Posterior cingulate gyrus (tissue), 11 donors: ENCODE results near the gene FAAP20.

ENCODE experiments used
- DNase-seq, 10 donors: peaks; one replicate each; pipeline versions ENCODE4 v3.0.0 to v3.0.0-alpha.2; 2020 to 2021; ENCODE audit warnings: mixed read lengths in 3 of 10
- intact Hi-C: fragments of 100-400 bp; cut with DNase I; formaldehyde crosslinking; loops from one replicate; pipeline ENCODE4 v1.15.1; 2023

Gene FAAP20

DNA sequence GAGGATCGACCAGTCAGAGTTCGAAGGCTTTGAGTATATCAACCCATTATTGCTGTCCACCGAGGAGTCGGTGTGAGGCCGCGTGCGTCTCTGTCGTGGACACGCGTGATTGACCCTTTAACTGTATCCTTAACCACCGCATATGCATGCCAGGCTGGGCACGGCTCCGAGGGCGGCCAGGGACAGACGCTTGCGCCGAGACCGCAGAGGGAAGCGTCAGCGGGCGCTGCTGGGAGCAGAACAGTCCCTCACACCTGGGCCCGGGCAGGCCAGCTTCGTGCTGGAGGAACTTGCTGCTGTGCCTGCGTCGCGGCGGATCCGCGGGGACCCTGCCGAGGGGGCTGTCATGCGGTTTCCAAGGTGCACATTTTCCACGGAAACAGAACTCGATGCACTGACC is 9.6 kb downstream of the FAAP20 start:
- intact Hi-C loops, result no loop called here
- no peak for DNase-seq

DNA sequence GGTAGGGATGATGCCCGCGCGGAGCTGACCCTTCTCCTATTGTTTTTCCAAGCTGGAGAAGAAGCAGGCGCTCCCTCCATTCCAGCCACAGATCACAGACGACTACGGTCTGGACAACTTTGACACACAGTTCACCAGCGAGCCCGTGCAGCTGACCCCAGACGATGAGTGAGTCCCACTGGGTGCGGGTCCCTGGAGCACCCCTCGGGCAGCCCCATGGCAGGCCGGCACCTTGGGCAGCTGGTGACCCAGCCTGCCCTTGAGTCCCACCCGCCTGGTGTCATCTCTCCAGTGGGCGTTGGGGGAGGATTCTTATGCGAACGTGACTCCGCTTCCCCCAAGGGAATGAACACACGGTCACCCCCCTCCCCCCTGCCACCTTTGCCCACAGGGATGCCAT is 10.0 kb downstream of the FAAP20 start:
- no peak for DNase-seq
- intact Hi-C loops, result no loop called here

DNA sequence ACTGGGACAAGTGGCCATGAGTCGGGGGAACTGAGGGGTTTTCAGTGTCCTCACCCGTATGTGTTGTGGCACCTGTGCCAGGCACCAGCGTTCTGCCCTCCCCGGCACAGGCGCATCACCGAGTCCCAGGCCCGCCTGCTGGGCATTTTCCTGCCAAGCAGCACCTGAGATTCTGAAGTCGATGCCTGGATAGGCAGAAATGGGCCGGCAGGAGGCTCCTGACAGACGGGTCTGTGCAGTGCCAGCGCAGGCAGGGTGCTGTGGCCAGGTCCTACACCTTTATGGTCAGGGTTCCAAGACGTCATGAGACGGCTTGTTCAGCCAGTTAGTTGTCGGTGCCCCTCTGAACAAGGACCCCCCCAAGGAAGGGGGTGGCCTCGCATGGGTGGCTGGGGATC is 10.6 kb downstream of the FAAP20 start:
- intact Hi-C loops, result no loop called here
- no peak for DNase-seq

DNA sequence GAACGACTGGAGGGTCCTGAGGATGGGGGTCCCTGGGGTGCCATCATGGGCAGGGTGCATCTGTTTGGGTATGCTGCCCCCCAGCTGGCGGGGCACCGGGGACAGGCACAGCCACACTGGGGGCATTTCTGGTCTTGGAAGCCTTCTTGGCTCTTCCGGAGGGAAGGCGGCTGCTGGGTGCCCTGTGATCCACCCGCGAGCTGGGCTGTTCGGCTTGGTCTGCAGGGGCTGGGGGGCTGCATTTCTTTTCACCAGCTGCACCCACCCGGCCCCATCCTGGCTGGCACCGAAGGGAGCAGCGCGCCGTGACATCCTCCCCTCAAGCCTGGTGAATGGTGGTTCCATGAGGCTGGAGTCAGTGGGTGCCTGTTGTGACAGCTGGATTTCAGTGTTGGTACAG is 12.2 kb downstream of the FAAP20 start:
- intact Hi-C loops, result no loop called here
- no peak for DNase-seq

DNA sequence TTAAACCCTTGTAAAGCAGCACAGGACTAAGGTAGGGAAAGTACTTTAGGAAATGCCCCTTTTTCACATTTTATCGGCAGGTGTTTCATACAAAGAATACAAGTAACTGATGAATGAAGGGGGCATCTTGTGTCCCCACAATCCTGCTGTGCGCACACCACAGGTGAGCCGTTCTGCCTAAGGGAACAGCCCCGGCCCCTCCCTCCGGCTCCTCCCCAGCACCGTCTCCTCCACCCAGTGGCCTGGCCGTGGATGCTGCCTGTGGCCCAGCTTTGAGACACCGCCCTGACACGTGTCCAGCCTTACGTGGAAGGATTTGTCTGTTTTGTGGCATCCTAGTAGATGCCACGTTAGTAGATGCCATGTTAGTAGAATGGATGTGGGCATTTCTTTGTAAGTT is 12.8 kb downstream of the FAAP20 start:
- no peak for DNase-seq
- intact Hi-C loops, result no loop called here

DNA sequence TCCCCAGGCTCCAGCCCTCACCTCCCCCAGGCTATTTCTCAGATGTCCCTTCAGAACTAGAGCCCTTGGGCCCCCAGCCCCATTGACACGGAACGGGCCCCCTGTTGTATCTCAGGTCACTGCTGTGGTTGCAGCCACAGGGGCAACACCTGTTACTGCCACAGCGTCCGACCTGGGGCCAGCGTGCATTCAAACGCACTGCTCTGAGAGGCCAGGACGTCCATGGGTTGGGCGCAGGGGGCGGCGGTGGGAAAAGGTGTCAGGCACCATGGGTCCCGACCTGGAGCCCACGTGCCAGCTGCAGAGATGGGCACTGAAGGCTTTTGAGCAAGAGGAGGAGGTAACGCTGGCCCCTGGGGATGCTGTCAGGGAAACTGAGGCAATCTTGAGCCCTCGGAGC is 13.3 kb downstream of the FAAP20 start:
- intact Hi-C loops, result no loop called here
- DNase-seq, result no peak

DNA sequence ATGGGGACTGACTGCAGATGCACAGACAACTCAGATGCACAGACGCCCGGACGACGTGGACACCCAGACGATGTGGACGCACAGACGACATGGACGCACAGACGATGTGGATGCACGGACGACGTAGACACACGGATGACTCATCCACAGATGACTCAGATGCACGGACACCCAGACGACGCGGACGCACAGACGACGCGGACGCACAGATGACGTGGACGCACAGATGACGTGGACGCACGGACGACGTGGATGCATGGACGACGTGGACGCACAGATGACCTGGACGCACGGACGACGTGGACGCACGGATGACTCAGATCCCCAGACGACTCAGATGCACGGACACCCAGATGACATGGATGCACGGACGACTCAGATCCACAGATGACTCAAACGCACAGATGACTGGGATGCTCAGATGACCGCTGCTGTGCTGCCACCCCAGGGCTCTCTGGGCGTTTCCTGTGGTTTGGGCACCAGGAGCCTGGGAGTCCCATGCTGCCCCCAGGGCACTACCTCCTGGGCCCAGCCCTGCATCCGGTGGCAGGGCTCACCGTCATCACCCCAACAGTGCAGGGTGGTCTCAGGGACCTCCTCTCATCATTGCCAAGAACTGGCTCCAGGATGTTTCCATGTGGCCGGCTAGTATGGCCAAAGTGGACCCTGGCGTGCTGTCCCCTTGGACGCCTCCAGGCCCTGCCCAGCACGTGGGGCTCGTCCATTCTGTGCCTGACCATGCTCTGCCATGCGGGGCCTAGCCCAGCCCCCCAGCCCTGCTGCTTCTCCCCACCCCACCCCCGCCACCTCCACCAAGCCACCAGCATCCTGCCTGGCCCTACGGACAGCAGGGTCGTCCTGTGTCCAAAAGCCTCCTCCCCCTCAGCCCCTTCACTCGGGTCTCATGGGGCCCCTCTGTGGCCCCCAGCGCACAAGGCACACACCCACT is 14.0 kb downstream of the FAAP20 start:
- peak in 2 of 10 donors; percentile 52 to 82 for DNase-seq
- intact Hi-C loops, result no loop called here

DNA sequence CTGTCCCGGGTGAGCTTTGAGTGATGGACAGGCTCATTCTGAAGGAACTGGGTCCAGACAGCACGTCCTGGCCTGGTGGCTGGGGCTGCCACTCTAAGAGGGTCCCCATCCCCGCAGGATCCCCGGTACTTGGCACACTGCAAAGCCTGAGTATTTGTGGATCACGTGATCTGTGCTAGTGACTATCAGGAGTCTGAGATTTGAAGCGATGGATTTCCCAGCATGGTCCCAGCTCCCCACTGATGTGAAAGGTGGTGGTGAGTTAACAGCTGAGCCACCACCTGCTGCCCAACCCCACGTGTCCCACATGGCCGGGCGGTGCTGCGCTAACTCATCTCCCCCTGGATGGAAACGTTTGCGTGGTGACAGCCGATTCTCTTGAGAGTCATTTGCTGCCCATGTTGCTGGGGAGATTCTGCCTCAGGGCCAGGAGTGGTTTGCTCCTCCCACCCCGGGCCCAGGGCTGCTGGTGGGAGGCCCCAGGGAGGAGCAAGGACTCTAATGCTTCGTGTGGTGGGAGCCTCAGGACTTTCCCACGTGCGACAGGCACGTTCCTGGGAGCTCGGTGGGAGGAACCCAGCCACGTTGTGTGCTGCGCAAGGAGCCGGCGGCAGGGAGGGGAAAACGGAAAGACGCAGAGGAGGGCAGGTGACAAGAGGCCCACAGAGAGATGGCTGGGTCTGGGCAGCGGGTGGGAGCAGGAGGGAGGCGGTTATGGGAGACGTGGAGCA is 15.1 kb downstream of the FAAP20 start:
- DNase-seq, result peak in 1 of 10 donors; percentile 59

DNA sequence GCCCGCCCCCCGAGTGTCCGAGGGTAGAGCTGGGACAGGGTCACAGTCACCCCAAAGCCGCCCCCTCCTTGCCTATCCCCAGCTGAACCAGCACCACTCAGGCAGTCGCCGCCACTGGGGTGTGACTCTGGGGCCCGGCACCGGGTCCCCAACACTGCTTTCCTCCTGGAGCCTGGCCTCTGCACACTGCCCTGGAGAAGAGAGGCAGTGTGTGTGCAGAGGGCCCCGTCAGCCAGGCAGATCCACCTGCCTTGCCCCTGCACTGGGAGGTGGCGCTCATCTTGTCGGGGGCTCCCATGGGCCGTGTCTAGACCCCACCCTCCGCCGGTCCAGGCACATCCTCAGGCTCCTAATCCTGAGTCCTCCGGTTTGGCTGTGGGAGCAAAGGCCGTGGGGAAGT is 15.7 kb downstream of the FAAP20 start:
- intact Hi-C loops, result no loop called here
- DNase-seq, result no peak

More for the DNA sequence above, 15.1 kb downstream of the FAAP20 start:
- intact Hi-C loops, result no loop called here

DNA sequence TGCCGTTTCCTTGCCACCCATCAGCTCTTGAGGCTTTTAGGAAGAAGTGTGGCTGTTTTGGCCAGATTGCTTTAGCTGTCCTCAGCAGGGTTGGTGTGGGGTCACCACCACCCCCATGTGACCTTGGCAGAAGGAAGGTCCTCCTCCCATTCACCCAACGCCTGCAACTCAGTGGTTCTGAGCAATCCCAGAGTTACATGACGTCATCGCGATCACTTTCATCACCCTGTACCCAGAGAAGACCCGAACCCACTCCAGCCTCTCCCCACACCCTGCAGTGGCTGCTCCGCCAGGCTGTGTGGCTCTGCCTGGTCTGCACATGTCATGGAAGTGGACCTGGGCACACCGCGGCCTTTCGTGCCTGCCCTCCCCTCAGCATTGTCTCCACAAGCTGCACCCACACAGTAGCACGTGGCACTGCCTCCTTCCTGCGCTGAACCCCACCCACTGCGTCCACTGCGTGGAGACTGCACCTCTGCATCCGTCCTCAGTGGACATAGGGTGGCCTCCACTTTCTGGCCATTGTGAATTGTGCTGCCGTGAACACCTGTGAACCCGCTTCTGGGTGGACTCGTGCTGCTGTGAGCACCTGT is 16.5 kb downstream of the FAAP20 start:
- intact Hi-C loops, result no loop called here
- DNase-seq, result no peak

DNA sequence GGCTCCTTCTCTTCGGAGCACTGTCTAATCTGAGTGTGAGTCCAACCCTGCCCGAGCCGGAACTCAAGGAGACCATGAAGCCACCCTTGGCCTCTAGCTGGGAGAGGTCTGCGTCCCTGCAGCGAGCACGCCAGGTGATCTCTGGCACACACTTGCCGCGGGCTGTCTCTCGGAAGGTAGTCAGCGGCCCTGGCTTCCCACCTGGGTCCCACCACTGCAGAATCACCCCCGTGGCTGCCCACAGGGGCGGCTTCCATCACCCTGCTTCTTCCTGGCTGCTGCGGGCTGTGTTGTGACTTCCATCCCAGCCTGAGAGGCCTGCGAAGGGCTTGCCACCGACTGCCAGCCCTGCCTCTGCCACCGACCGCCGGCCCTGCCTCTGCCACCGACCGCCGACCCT is 17.0 kb downstream of the FAAP20 start:
- intact Hi-C loops, result no loop called here

DNA sequence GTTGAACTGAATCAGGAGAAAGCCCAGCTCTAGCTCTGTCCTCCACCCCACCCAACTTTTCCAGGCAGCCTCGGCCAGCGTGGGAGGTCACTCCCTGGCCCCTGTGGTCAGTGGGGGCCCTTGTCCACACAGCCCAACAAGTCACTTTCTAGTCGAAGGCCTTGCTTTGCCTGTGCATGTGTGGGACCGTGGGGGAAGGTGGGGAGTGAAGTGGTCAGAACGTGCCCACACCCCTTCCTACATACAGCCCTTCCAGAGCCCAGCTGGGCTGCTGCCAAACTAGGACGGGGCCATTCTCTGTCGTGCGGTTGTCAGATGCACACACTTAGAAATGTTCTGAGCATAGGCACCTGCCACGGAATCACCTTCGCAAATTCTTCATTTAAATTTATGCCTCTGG is 18.0 kb downstream of the FAAP20 start:
- peak in 1 of 10 donors; percentile 75 for DNase-seq
- intact Hi-C loops, result no loop called here

More for the DNA sequence above, 17.0 kb downstream of the FAAP20 start:
- DNase-seq, result no peak

DNA sequence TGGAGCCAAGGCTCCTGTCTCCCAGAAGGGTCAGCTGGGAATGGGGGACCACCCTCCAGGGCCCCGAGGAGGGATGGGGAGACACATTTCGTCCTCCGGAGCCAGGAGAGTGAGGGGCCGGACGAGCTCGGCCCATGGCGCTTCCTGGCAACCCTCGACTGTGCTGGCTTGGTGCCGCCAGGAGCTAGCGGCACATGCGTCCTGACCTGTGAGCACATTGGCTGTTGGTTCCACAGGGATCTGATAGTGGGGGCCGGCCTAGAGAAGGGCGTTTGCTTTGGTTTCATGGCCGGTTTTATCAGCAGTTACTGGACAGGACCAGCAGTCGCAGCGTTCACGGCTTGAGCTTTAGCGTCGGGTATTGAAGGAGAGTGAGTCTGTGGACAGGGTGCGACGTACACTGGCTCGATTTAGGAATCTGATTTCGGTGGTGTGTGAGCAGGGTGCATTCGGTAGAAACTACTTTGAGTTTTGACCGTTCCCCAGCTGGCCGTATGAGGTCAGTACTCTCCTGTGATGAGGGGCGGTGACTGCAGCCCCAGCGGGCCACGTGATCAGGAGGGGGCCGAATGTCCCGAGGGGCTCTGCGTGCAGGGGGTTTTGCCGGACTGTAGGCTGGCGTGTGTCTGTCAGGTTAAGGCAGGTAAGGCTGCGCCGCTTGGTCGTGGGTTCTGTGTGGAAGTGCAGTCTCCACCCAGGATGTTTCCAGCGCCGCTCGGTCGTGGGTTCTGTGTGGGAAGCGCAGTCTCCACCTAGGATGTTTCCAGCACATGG is 18.7 kb downstream of the FAAP20 start:
- peak in 1 of 10 donors; percentile 79 for DNase-seq
- intact Hi-C loops, result no loop called here

DNA sequence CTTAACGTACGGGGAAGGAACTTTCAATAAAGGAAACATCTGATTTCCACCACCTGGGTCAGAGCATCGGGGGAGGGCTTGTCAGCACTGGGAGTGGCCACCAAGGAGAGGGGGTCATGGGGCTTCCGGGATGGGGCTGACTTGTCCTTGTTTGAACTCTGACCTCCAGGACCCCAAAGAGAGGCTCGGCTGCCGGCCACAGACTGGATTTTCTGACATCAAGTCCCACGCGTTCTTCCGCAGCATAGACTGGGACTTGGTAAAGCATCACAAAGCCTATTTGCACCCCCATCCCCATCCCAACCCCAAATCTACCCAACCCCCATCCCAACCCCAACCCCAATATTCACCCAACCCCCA is 19.5 kb downstream of the FAAP20 start:
- intact Hi-C loops, result no loop called here
- no peak for DNase-seq

DNA sequence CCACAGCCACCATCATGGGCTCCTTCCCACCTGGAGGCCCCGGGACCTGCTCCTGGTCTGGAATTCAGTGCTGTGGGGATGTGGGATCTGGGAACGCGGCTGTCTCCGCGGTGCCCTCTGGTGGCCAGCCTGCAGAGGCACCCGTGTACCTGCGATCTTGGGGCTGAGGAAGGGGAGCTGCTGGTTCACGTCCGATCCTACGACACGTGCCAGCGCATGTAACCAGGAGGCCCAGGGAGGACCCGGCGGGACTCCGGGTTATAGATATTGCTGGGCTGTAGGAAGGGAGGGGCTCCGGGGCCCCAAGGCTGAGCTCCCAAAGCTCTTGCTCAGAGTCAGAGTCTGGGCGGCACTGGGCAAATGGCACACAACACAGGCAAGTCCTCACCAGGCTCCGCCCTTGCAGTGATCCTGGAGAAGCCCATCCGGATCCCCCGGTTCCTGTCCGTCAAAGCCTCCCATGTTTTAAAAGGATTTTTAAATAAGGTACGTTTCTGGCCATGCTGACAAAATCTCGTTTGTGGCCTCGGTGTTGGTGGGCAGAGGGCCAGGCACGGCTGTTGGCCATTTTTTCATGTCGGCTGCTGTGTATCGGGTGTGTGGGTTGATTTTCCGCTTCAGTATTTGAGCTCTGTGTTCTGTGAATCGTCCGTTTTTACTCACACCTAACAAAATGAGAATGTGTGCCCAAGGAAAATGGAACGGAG is 20.1 kb downstream of the FAAP20 start:
- intact Hi-C loops, result loop anchor here (5.0 kb wide), 1 partner anchor 37 kb away; no protein-coding TSS in a partner anchor
- DNase-seq, result peak in 9 of 10 donors; percentile 34 to 95 (median 66)

DNA sequence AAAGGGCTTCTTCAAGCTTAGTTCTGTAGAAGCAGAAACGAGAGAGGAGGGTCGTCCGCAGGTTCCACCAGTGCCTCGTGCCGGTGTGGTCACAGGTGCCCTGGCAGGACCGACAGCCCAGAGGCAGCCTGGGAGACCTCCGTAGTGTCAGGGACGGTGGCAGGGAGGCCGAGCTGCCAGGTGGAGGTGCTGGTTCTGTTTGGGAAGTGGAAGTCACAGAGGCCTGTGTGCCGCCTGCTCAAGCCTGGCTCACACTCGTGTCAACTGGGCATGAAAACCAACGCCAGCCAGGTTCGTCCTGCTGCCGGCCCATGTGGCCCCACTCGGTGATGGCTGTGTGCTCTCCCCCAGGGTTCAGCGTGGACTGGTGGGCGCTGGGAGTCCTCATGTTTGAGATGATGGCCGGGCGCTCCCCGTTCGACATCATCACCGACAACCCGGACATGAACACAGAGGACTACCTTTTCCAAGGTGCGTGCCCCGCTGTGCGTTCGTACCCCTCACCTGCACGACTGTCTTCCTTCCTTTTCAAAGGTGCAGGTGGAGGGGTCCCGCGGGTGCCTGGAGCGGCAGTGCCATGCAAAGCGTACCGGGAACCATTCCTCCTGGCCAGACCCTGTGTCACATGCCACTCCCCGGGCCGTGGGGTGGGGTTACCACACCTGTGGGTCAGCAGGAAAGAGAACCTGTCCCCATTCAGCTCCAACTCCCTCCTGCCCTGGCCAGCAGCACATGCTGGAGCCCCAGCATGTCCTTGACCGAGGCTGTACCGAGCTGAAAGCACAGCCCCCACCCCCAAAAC is 20.8 kb downstream of the FAAP20 start:
- intact Hi-C loops, result loop anchor here (5.0 kb wide), 1 partner anchor 36 kb away; no protein-coding TSS in a partner anchor
- DNase-seq, result peak in 1 of 10 donors; percentile 77

DNA sequence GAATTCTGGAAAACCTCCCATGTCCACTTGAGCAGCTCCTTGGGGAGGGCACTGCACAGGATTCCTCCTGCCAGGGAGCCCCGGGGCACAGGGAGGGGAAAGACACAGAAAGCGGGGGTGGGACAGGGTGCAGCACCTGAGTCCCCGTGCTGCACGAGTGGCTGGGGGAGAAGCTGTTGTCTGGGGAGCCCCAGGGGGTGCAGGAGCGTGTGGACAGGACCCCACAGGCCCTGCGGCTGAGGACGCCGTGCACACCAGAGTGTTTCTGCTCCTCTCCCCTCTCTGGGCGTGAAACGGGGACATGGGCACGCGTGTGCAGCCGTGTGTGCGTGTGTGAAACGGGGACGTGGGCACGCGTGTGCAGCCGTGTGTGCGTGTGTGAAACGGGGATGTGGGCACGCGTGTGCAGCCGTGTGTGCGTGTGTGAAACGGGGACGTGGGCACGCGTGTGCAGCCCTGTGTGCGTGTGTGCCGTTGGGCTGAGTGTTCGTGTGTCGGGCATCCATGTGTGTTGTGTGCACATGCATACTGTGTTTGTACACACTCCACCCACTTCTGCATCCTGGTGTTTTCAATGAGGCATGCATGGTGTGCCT is 21.9 kb downstream of the FAAP20 start:
- DNase-seq, result peak in 1 of 10 donors; percentile 57
- intact Hi-C loops, result loop anchor here (5.0 kb wide), 1 partner anchor 35 kb away; no protein-coding TSS in a partner anchor

DNA sequence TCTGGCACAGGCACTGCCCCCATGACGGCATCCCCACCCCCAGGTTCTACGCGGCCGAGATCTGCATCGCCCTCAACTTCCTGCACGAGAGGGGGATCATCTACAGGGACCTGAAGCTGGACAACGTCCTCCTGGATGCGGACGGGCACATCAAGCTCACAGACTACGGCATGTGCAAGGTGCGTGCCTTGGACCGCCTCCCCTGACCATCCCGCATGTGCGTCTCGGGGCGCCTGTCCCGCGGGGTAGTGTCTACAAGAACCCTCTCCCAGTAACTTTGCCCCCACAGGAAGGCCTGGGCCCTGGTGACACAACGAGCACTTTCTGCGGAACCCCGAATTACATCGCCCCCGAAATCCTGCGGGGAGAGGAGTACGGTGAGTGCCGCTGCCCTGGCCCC is 22.6 kb downstream of the FAAP20 start:
- DNase-seq, result peak in 1 of 10 donors; percentile 61
- intact Hi-C loops, result loop anchor here (5.0 kb wide), 1 partner anchor 35 kb away; no protein-coding TSS in a partner anchor
